ENCODE measurements around the gene UBE3D.
"Not testable (repeated sequence)": the region's sequence is repeated elsewhere in the genome, so short reads cannot be mapped to it uniquely, and the experiment has no call there.

The UBE3D gene

DNA sequence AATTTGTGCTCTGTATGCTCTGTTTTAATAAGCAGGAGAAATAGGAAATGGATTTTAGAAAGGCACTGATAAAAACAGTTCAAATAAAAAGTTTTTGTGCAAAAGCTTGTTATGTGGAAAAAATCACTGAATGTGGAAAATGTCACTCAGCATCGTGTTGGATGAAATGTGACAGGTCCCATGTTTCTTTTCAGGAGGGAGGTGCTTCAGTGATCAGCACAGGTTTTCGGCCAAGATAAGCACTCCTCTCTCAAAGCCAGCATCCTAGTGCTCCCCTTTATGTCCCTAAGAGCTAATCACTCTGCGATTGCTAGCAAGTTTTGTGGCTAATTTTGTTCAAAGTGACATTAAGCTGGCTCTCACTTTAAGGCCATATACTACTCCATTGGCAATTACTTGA is 12.0 kb downstream of the UBE3D start:
- DNase-seq, result no peak

GRCh38 chr6:83051377-83052172 is 14.1 kb downstream of the UBE3D start:
- DNase-seq, result no peak

- no peak for DNase-seq
These were observed 18.4 kb downstream of the UBE3D start for GRCh38 chr6:83047065-83047754.

- DNase-seq, result no peak
These were observed 21.4 kb downstream of the UBE3D start for GRCh38 chr6:83044091-83044768.

- DNase-seq, result no peak
These were observed 23.1 kb downstream of the UBE3D start for GRCh38 chr6:83042467-83043053.

DNA sequence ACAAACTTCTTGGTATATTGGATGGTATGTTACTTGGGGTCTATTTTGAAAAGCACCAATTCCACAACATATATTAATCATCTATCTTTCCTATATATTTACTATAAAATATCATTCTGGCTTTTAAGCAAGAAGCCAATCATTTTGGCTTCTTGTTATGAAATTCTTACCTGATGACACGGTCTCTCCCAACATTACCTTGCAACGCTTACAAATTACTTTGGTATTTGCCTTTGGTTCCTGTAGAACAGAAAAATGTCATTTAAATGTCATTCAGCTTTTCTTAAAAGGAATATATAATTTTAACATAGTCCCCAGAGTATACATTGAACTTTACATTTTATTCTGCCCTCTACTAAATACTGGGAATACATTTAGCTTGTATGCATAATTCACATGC is 27.4 kb downstream of the UBE3D start:
- DNase-seq, result no peak

DNA sequence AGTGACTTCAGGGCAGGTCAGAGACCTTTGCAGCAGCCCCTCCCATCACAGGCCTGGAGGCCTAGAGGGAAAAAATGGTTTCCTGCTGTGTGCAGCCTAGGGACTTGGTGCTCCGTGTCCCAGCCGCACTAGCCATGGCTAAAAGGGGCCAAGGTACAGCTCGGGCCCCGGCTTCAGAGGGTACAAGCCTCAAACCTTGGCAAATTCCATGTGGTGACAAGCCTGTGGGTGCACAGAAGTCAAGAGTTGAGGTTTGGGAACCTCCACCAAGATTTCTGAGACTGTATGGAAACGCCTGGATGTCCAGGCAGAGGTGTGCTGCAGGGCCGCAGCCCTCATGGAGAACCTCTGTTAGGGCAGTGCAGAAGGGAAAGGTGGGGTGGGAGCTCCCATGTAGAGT is 34.0 kb downstream of the UBE3D start:
- no peak for DNase-seq

GRCh38 chr6:83019741-83020140 is 45.9 kb downstream of the UBE3D start:
- no peak for DNase-seq

GRCh38 chr6:83011131-83011530 is 54.5 kb downstream of the UBE3D start:
- DNase-seq, result not testable (repeated sequence)

DNA sequence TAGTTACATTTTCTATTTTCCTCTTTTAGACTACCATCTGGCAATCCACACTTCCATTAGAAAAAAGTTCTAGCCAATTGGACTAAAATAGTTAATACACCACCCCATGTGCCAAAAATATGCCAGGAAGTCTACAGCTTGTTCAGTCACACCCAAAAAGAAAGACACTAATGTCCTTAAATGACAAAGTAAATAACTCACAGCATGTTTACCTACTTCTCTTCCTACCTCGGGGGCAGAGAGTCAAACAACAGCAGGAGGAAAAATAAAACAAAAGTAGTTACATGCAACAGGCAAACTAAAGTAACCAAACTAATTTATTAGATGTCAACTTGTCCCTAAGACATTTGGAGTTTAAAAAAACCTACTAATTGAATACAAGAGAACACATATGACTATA is 57.0 kb downstream of the UBE3D start:
- no peak for DNase-seq

DNA sequence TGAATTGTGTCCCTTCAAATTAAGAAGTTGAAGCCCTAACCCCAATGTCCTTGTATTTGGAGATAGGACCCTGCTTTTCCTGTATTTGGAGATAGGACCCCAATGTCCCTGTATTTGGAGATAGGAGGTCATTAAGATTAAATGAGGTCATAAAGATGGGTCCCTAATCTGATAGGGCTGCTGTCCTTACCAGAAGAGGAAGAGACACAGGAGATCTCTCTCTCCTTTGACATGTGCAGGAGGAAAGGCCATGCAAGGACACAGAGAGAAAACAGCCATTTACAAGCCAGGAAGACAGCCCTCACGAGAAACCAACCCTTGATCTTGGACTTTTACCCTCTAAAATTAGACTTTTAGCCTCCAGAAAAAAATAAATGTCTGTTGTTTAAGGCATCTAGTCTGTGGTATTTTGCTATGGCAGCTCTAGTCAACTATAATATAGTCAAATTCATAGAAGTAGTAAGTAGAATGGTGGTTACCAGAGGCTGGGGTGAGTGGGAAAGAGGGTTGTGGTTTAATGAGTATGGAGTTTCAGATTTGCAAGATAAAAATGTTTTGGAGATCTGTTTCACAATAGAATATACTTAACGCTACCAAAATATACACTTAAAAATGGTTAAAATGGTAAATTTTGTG is 59.3 kb downstream of the UBE3D start:
- DNase-seq, result peak; percentile 29

DNA sequence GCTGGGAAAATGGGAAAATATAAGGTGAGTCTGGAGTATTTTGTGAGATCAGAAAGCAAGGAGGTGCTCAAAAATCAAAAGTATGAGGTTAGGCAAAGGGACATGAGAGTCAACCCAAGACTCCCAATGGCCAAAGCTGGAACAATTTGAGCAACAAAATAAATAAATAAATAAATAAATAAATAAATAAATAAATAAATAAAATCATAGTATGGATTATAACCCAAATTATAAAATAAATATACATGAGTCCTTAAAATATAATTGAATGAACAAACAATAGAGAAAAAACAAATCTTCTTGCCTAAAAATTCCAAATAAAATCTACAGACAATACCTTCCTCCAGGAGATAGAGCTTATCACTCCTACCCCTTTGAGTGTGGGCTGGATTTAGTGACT is 69.5 kb downstream of the UBE3D start:
- no peak for DNase-seq

DNA sequence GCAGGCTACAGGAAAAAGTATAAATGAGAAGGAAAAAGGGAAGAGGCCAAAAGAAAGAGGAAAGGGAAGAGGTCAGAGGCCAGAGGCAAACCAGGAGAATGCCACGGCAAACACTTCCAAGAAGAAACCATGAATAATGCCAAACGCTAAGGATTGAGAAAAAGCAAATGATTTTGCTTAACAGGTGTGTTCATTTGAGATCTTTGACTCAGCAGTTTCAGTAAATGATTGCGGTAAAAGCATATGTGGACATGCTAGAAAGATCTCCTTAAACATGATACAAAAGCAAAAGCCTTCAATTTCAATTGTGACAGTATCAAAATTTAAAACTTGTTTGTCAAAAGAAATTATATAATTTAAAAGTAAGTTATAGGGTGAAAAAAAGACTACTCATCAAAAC is 70.6 kb downstream of the UBE3D start:
- no peak for DNase-seq

GRCh38 chr6:82989736-82990290 is 75.8 kb downstream of the UBE3D start:
- no peak for DNase-seq

DNA sequence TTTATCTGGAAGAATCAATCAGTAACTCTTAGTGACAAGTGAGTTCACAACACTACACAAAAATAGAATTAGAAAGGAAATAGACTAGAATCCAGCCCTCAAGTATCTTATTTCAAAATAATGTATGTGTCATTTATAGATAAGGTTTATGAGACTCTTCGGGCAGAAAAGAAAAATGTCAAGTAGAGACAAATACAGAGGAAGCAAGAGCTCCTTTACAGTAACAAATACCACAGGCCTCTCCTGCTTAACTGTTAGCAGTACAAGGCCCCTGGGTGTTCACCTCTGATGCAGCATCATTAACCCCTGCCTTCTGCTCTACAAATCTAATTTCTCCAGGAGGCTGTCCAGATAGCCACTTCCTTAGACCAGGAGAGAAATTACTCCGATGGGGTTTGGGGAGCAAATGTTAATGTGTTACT is 76.7 kb downstream of the UBE3D start:
- DNase-seq, result peak; percentile 26

- no peak for DNase-seq
These were observed 77.7 kb downstream of the UBE3D start for GRCh38 chr6:82987951-82988350.

DNA sequence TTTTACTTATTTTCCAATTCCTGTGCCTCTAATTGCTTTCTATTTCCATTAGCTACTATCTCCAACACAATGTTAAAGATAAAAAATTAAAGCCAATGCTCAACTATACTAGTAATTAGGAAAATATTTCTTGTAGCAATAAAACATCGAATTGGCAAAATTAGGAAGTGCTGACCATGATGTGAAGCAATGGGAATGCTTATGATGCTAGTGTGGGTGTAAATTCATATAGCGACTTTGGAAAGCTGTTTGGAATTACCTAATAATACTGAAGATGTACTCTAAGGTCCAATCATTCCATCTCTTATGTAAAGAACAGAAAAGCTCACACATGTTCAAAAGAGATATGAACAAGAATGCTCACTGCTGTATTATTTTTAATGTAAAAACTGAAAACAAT is 78.2 kb downstream of the UBE3D start:
- DNase-seq, result no peak

- peak; percentile 41 for DNase-seq
These were observed 80.9 kb downstream of the UBE3D start for GRCh38 chr6:82984720-82985119.

GRCh38 chr6:82980086-82980485 is 85.6 kb downstream of the UBE3D start:
- DNase-seq, result no peak

DNA sequence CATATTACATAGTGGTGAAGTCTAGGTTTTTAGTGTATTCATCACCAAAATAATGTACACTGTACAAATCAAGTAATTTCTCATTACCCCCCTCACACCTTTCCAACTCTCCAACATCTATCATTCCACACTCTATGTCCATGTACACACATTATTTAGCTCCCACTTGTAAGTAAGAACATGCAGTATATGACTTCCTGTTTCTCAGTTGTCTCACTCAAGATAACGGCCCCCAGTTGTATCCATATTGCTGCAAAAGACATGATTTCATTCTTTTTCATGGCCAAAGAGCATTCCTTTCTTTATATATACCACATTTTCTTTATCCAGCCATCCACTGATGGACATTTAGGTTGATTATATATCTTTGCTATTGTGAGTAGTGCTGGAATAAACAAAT is 86.0 kb downstream of the UBE3D start:
- DNase-seq, result no peak

GRCh38 chr6:82978362-82978945 is 87.2 kb downstream of the UBE3D start:
- no peak for DNase-seq

GRCh38 chr6:82976179-82976578 is 89.5 kb downstream of the UBE3D start:
- no peak for DNase-seq

Measured in hematopoietic multipotent progenitor cell treated with erythropoietin and hydrocortisone succinate and interleukin-3 and kit ligand, for 6 days (in vitro differentiated cells).